A172 (cell line): Measurements from ENCODE around the gene BMP4. TPM values are rescaled to one million over a fixed set of nuclear protein-coding genes. Genes with fewer than 3 reads are reported as not detected.
"Not testable (repeated sequence)": the region's sequence is repeated elsewhere in the genome, so short reads cannot be mapped to it uniquely, and the experiment has no call there.

ENCODE experiments used
- DNase-seq: peaks from one replicate; pipeline ENCODE4 v3.0.0-alpha.2; 2015; ENCODE audit warnings: low spot score
- total RNA-seq: library from RNA; depleted of rRNA; stranded (reverse); fragments of >200 nt; shearing (Covaris generic); gene quantifications from 2 replicates; pipeline ENCODE4 v1.2.3, GENCODE V29; 2014; rRNA removed

BMP4 gene
- total RNA-seq, result 3.8 and 5.0 TPM in 2 replicates

DNA sequence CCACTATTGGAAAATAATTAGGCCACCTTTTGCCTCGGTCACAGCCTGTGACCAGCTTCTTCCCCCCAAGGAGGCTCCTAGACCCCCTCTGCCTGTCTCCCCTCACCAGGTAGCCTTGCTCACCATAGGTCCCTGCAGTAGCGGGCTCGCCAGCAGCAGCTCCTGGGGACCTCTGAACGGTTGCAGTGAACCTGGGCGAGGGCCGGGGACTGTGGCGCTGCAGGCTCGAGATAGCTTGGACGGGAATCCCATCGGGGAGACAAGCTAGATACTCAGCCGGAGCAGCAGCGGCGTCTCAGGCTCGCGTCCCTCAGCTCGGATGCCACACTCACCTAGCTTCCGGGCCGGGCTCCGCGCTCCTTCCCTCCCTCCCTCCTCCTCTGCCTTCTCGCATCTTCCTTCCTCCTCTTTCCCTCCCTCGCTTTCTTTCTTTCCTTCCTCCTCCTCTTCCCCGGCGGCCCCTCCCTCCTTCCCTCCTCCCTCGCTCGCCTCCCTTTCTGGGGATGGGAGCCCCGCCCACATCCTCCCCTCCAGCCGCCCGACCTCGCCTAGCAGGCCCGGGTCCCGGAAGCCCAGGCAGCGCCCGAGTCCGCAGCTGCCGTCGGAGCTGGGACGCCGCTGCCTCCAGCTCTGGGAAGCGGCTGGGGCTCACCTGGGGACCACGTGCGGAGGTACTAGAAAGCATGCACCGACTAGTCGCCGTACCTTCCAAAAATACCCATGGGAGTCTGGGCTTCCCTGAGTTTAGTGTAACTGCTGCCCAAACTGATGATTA lies at the start of gene BMP4:
BMP4 (minus strand) TSS at position 399 of the 775 bp plus-strand sequence. CDS start 4,603 bp downstream, outside the sequence.
- no peak for DNase-seq

DNA sequence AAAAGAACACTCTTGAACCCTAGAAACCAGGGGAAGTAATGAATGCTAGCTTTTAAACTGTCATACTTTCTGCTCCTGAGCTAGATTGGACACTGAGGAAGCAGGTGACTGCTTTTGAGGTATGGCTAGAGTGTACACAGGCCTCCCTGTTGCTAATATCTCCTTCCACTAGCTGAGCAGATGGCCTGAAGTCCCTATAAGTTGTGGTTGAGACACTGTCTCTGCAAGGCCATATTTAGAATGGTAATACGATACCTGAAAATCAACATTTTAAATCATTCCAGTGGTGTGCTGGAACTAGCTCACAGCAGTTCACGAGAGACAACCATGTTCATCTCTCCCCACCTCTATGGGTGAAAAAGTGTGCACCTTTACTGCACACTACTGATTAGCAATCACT lies 46.4 kb upstream of the BMP4 start:
- DNase-seq, result no peak

DNA sequence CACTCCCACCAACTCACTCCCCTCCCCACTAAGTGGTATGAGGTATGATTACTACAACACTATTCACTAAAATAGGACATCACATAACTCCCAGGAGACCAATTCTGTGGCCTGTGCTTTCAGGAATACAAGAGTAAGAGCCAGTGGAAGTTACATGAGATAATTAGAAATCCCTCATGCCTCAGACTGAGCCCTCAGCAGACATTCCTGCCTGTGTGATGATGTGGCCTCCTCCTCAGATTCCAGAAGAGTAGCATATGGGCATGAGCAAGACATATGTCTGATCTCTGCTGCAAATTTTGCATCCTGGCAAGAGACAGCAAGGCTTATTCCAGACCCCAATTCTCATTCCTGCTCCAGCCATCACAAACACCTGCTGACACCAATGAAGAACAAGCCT lies 46.0 kb upstream of the BMP4 start:
- peak; percentile 3 for DNase-seq

DNA sequence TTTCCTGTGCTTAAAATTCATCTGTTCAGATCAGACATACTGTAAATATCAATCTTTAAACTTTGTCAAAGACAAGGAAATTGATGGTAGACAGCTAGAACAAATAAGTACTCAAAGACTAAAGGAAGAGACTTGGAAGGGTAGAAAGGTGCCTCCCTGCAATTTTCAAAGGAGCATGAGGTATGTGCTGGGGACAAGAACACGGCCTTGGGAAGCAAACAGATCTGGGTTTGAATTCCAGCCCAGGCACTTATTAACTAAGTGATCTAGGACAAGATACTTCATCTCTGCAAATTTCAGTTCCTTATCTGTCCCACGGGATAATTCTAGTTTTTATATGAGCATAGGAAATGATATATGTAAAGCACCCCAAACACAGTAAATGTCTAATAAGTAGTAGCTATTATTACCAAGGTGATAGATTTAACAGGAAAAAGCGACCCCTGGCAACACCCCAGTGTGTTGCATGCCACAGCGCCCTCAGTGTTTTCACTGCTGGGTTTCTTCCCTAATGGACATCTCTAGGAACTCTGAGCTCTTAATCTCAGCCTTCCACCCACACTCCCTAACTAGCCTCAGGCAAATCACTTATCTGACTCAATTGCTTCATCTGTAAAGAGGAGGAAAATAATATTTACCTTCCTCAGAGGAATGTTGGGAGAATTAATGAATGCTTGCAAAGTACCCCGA lies 44.7 kb upstream of the BMP4 start:
- no peak for DNase-seq

DNA sequence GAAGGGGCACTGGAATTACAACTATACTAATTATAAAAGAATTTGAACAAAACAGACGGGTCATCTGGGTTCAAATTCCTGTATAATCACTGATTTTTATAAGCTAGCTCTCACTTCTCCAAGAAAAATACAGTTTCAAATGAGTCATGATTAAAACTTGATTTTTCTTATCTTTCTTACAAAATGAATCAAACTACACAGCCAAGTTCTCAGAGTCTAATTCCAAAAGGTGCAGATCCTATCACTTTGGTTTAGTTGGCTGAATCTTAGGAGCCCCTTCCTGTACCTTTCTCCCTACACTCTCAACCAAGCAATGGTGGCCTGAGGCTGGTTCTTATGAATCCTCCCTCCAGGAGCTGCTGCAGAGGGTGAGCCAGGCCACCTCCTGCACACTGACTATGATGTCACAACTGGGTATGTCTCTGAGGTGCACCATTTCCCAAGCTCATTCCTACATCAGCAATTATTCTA lies 43.8 kb upstream of the BMP4 start:
- peak; percentile 76 for DNase-seq

DNA sequence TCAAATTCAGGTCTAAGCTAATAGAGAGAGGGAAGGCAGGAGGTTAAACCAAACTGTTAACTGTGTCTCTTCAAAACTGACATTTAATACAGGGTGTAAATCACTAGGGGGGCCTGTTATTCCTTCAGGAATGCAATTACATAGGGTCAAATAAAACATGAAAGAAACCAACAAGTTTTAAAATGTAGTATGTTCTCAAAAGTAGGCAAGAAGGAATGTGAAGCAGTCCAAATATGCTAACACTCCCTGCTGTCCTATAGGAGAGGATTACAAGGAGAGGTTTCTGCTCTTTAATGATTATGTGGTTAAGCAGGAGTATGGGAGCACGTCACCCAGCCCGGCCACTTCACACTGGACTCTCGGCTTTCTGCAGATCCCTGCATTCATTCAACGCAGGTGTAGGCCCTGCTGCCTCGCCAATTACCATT lies 42.5 kb upstream of the BMP4 start:
- DNase-seq, result peak; percentile 90

DNA sequence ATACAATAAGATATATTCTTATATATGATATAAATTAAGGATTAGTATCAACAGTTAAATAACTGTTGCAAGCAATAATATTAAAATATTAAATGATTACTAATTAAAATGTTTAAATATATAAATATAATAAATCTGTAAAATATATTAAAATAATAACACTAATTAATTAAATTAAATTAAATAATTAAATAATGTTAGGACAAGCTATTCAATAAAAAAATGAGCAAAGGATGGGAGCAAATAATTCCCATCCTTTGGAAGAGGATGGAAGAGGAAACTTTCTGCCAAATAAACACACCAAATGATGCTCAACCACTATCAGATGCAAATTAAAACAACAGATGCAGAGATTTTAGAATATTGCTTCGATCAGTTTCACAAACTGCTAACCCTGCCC lies 39.4 kb upstream of the BMP4 start:
- DNase-seq, result no peak

DNA sequence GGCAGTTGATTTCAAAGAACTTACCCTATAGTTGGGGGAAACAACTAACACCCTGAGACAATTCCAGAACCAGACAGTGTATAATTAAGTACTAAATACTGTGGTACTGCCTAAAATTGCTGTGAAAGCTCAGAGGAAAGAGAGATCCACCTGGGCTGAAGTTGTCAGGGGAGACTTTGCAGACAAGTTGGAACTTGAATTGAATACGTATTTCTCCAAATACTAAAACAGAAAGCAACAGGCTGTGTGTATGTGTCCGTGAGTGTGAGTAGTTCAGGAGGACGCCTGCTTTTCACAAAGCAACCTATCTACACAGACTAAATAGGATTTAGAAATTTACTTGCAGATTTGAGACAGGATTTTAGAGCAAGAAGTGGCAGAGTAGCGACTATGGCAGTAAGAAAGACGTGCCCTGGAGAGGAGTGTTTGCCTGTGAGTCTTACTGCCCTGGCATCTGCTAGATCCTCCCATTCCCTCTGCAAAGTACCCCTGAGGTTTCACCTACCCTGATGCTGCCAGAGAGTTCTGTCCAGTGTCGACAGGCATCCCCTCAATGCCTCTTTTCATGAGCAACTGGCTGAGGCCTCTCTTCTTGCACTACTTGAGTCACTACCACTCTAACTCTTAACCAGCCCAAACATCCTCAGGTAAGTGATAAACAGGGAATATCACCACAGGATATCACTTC lies 37.4 kb upstream of the BMP4 start:
- DNase-seq, result no peak

DNA sequence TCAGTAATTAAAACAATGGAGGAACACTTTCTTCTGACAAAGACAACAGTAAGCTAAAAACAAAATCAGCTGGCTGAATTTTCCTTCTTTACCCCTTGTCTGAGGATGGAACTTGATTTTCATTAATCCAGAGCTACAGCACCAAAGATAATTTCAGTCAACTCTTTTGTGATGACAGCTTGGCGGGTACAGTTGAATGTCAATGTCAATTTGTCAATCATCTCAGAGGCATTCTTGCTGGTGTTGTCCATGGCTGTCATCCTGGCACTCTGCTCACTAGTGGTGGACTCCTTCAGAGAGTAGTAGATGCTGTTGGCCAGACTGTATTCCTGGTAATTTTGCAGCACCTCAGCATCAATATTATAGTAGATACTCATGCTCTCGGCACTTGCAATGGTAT lies 34.4 kb upstream of the BMP4 start:
- DNase-seq, result no peak

DNA sequence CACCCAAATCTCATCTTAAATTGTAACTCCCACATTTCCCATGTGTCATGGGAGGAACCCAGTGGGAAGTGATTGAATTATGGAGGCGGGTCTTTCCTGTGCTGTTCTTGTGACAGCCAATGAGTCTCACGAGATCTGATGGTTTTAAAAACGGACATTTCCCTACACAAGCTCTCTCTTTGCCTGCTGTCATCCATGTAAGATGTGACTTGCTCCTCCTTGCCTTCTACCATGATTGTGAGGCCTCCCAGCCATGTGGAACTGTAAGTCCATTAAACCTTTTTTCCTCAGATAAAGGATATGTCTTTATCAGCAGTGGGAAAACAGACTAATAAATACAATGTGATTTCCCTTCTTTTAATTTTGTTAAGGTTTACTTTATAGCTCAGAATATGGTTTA lies 30.1 kb upstream of the BMP4 start:
- not testable (repeated sequence) for DNase-seq

DNA sequence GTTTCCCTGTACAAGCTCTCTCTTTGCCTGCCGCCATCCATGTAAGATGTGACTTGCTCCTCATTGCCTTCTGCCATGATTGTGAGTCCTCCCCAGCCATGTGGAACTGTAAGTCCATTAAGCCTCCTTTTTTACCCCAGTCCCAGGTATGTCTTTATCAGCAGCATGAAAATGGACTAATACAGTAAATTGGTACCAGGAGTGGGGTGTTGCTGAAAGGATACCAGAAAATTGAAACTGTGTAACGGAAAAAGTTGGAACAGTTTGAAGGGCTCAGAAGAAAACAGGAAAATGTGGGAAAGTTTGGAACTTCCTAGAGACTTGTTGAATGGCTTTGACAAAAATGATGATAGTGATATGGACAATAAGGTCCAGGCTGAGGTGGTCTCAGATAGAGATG lies 28.3 kb upstream of the BMP4 start:
- not testable (repeated sequence) for DNase-seq

DNA sequence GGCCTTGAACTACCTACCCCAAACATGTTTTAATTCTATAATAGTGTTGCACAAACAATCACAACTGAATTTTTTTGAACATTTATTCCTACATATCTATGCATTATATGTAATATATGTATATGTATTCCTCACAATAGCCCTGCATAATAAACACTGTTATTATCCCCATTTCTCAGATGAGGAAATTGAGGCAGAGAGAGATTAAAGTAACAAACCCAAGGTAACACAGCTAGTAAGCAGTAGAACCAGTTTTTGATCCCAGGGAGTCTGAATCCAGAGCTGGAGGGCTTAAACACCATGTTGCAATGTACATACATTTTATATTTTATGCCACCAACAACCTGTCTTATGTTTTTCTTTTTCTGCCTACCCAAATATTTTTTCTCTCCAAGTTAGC lies 26.5 kb upstream of the BMP4 start:
- DNase-seq, result no peak

DNA sequence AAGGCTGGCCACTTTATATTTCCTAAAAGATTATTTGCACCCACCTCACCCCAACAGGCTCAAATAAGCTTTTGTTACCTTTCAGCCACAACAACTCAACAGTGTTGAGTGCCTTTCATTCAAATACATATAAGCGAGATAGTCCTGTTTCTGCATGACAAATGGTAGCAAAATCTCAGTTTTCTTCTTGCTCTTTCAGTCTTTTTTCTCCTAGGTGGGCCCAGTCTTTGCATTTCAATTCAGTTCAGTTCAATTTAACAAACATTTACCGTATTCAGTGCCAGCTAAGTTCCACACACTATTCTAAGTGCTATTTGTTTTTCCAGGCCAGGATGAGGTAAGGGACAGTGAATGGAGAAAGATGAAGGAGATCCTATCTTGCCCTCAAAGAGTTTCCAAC lies 25.9 kb upstream of the BMP4 start:
- no peak for DNase-seq

DNA sequence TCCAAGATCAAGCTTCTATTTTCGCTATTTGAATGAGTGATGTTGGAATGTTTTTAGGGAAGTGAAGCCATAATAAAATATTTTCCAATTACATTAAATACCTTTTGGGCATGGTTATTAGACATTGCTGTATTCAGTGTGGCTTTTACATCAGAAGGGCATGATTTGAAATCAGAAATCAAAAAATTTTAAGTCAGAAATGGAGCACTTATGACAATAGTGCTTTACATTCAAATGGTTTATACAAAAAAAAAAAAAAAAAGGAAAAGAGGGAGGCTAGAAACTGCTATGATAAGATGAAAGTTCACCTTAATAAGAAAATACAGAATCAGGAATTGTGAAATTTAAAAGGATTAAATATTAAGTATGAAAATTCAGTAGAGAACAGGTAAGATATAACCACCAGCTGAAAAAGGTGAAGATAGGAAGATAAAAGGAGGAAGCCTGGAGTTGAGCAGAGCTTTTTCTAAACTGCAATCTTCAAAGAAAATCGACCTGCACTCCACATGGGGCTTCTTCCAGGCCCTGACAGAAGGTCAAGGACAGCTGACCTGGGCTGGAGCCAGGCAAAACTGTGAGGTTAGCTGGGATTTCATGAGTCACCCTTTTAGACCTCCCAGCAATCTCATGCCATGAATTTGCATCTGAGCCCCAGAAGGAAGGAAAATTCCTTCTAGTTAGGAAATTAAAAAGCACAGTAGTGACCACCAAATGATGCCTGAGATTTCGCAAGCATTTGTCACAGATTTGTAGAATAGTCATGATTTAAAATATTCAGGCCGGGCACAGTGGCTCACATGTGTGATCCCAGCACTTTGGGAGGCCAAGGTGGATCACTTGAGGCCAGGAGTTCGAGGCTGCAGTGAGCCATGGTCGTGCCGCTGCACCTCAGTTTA lies 23.4 kb upstream of the BMP4 start:
- DNase-seq, result peak; percentile 78

DNA sequence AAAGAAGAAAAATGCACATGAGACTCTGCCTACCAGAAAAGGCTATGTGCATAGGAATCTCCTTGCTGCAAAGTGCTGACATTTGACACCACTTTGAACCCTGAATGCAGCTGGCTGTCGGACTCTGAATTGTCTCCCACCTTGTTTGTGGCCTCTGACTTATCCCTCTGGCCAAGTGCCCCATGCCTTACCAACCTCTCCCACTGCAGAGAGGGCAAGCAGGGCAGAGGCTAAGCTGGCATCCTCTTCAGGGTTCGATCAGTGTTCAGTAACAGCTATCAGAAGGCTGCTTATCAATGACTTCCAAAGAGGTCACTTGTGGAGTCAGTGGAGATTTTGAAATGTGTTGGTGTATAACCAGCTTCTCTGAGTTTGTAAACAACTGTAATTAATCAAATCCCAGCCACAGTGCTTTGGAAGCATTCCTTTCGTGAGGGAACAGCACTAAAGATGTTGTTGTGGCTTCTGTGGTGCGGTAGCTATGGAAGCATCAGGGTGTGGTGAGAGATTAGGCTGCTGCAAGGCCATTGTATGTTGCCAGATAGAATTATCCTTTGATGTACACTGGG lies 22.6 kb upstream of the BMP4 start:
- peak; percentile 61 for DNase-seq

DNA sequence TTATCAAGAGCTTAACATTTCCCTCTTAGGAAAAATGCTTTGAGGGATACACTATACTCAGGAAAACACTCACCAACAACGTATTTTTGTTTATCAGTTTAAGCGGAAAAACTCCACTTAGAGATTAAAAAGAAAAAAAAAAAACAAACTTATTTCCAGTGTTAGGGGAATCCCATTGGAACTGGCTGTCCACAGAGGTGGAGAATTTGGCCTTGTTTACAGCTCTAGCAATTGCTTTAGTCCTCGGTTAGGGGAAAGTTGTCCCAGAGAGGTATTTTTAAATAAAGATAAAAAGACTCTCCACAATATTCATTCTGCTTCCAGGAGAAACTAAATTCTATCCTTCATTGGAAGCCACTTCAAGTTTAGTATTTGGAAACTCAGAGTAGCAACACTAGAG lies 21.6 kb upstream of the BMP4 start:
- no peak for DNase-seq

DNA sequence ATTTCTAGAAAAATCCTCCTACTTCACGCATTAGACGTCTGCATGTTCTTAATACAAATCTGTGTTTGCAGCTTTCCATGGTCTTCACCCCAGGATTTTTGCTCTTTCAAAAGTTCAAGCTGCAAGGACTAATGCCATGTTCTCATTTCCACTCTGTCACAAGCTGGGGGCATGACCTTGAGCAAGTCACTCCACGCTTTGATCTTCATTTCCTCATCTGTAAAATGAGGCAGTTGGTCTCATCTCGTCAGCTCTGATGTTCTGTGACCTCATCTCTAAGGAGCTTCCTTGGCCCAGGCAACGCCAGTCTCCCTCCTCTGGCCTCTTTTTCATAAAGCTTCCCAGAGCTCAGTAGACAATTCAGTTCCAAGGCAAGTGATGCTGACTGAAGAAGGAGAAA lies 18.8 kb upstream of the BMP4 start:
- DNase-seq, result no peak

DNA sequence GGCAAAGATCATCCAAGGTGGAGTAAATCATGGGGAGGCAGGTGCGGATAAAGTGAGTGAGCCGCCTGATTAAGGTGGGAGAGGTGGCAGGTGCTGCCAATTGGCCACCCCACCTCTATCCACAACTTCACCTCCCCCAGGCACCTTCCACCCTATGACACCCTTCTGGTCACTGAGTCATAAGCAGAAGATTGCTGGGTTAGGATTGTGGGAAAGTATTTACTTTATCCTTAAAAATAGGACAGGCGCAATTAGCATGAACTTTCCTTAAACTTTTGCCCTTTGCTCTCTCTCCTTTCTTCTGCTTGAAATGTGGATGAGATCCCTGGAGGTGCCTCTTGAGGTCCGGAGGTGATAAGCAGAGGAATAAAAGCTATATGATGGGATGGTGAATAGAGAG lies 14.9 kb upstream of the BMP4 start:
- DNase-seq, result no peak

DNA sequence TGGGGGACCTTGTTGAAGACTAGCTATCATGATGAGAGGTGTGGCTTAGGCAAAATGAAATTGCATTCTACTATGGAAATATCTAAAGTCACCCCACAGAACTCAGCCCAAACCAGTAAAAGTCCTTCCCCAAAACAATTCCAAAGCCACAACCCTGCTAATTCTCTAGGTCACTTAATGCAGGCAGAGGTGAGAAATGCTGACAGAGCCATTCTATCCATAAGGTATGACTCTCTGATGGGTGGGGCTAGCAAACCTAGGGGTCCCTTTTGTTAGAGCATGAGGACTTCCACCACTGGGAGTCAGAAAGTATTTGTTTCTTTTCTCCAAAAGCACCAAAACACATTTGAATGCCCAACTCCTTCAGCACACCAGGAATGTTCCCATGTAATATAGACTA lies 12.7 kb upstream of the BMP4 start:
- DNase-seq, result no peak

DNA sequence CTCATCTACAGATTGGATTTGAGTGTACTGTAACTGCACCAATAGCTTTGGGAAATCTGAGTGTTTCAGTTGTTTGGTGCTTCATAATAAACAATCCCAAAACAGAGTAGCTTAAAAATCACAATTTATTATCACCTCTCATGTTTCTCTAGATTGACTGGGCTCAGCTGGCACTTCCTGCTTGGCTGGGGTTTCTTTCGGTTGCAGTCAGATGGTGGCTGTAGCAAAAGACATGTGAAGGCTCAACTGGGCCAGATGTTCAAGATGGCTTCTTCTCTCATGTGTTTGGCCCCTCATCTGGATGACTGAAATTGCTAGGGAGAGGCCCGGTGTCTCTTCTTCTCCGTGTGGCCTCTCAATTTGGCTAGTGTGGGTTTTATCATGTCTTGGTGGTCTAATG lies 12.1 kb upstream of the BMP4 start:
- no peak for DNase-seq

DNA sequence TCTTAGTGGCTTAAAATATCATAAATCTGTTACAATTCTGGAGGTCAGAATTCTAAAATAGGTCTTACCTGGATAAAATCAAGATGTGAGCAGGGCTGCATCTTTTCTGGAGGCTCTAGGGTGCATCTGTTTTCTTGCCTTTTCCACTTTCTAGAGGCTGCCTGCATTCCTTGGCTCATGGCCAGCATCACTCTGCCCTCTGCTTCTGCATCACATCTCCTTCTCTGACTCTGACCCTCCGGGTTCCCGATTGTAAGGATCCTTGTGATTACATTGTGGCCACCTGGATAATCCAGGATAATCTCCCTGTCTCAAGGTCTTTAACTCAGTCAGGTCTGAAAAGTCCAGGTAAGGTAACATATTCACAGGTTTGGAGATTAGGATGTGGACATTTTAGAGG lies 11.0 kb upstream of the BMP4 start:
- DNase-seq, result no peak
